ENCODE measurements around the gene HDAC6. TPM values are rescaled to one million over a fixed set of nuclear protein-coding genes. Genes with fewer than 3 reads are reported as not detected.

Gene HDAC6
- polyA plus RNA-seq, 1 donor (not counting 4 experiments of a cell fraction or from before 2014, with no cell fraction given), result 21.9 TPM

- no peak for FAIRE-seq
- no peaks in the 10 kb centered on the region for H3K4me1 ChIP-seq (ENCODE audit: control insufficient read depth, extremely low read depth, insufficient read depth, low read length)
- H3K27me3 ChIP-seq (ENCODE audit: control insufficient read depth, extremely low read depth, insufficient read depth, low read length), result peaks cover 3% of the 10 kb centered on the region
- no peaks in the 10 kb centered on the region for H3K9me3 ChIP-seq (ENCODE audit: control insufficient read depth, low read depth, low read length)
- no peak for DNase-seq (ENCODE audit: low read depth, low spot score)
- H3K9ac ChIP-seq (ENCODE audit: control insufficient read depth, extremely low read depth, insufficient read depth, low read length), result no peak overlapping the region
- H3K9me1 ChIP-seq (ENCODE audit: control insufficient read depth, extremely low read depth, insufficient read depth, low read length), result no peaks in the 10 kb centered on the region
- no peaks in the 10 kb centered on the region for H4K20me1 ChIP-seq (ENCODE audit: control insufficient read depth, extremely low read depth, insufficient read depth, low read length)
- no peaks in the 10 kb centered on the region for H3K36me3 ChIP-seq (ENCODE audit: control insufficient read depth in 2 of 2, extremely low read depth in 1 of 2, insufficient read depth in 2 of 2, low read length in 2 of 2)
- H3K4me3 ChIP-seq (ENCODE audit: control insufficient read depth in 2 of 3, extremely low read depth in 1 of 3, insufficient read depth in 2 of 3, low read depth in 1 of 3, low read length in 3 of 3), result no peak overlapping the region
- no peak overlapping the region for H3K4me2 ChIP-seq (ENCODE audit: control insufficient read depth, extremely low read depth, insufficient read depth, low read depth, low read length)
- H2AFZ ChIP-seq (ENCODE audit: control insufficient read depth, low read length), result no peak overlapping the region
- H3K79me2 ChIP-seq (ENCODE audit: control insufficient read depth, insufficient read depth, low read length), result no peaks in the 10 kb centered on the region
- no peak for TF ChIP-seq CTCF (optimal IDR thresholded peaks at IDR 0.05 in 1 of 3, IDR thresholded peaks at IDR 0.05 in 1 of 3, conservative IDR thresholded peaks at IDR 0.05 in 1 of 3; ENCODE audit: extremely low read depth in 1 of 3, insufficient read depth in 2 of 3, low read length in 3 of 3)
- TF ChIP-seq EZH2 (IDR thresholded peaks at IDR 0.05; ENCODE audit: low read length), result no peak
- no peak overlapping the region for H3K27ac ChIP-seq (ENCODE audit: control insufficient read depth, insufficient read depth, low read length)
- dilution Hi-C loops (cut with MboI; ENCODE audit: extremely low pct_ligation_motif_present, low sequenced_read_pairs), result no loop called here
Measured at GRCh38 chrX:48839686-48840085, 37.8 kb downstream of the HDAC6 start.

GRCh38 chrX:48848847-48849246 lies 47.0 kb downstream of the HDAC6 start:
- no peak for FAIRE-seq
- Histone ChIP-seq H3K4me3 (ENCODE audit: control insufficient read depth in 2 of 3, extremely low read depth in 1 of 3, insufficient read depth in 2 of 3, low read depth in 1 of 3, low read length in 3 of 3) (no peak overlapping the region), H3K4me2 (ENCODE audit: control insufficient read depth, extremely low read depth, insufficient read depth, low read depth, low read length) (no peak overlapping the region), H4K20me1 (ENCODE audit: control insufficient read depth, extremely low read depth, insufficient read depth, low read length) (no peaks in the 10 kb centered on the region), H3K27me3 (ENCODE audit: control insufficient read depth, extremely low read depth, insufficient read depth, low read length) (no peaks in the 10 kb centered on the region), H3K9me3 (ENCODE audit: control insufficient read depth, low read depth, low read length) (no peaks in the 10 kb centered on the region), H3K9ac (ENCODE audit: control insufficient read depth, extremely low read depth, insufficient read depth, low read length) (no peak overlapping the region), H3K27ac (ENCODE audit: control insufficient read depth, insufficient read depth, low read length) (no peak overlapping the region), H3K9me1 (ENCODE audit: control insufficient read depth, extremely low read depth, insufficient read depth, low read length) (no peaks in the 10 kb centered on the region), H3K4me1 (ENCODE audit: control insufficient read depth, extremely low read depth, insufficient read depth, low read length) (no peaks in the 10 kb centered on the region), H2AFZ (ENCODE audit: control insufficient read depth, low read length) (no peak overlapping the region), H3K36me3 (ENCODE audit: control insufficient read depth in 2 of 2, extremely low read depth in 1 of 2, insufficient read depth in 2 of 2, low read length in 2 of 2) (no peaks in the 10 kb centered on the region), H3K79me2 (ENCODE audit: control insufficient read depth, insufficient read depth, low read length) (no peaks in the 10 kb centered on the region)
- dilution Hi-C loops (cut with MboI; ENCODE audit: extremely low pct_ligation_motif_present, low sequenced_read_pairs), result no loop called here
- TF ChIP-seq CTCF (optimal IDR thresholded peaks at IDR 0.05 in 1 of 3, IDR thresholded peaks at IDR 0.05 in 1 of 3, conservative IDR thresholded peaks at IDR 0.05 in 1 of 3; ENCODE audit: extremely low read depth in 1 of 3, insufficient read depth in 2 of 3, low read length in 3 of 3), result no peak
- TF ChIP-seq EZH2 (IDR thresholded peaks at IDR 0.05; ENCODE audit: low read length), result no peak
- no peak for DNase-seq (ENCODE audit: low read depth, low spot score)

Data from keratinocyte (primary cell).